K562 (cell line): Measurements from ENCODE around the gene MGAT4C. TPM values are rescaled to one million over a fixed set of nuclear protein-coding genes. Genes with fewer than 3 reads are reported as not detected.

Experiments
- ATF4 ChIP-seq: fragments of 450-650 bp; formaldehyde crosslinking; IDR thresholded peaks from 2 replicates; pipeline ENCODE4 v1.4.0; 2022; ENCODE audit warnings: mild to moderate bottlenecking, moderate library complexity
- BDP1 ChIP-seq: IDR thresholded peaks from 3 replicates; pipeline ENCODE4 v1.6.1; 2011; ENCODE audit not compliant: insufficient read length, insufficient read depth
- CEBPZ ChIP-seq: fragments of 150-350 bp; IDR thresholded peaks from 2 replicates; pipeline ENCODE4 v1.6.1; 2014; ENCODE audit warnings: low read depth, mild to moderate bottlenecking, low read length, borderline replicate concordance
- E2F4 ChIP-seq: sonication (generic); formaldehyde crosslinking; IDR thresholded peaks from 2 replicates; pipeline ENCODE4 v1.8.0; 2022; ENCODE audit warnings: mild to moderate bottlenecking, low read depth, missing genetic modification reagents
- TBP ChIP-seq: optimal IDR thresholded peaks from 2 replicates; pipeline ENCODE3; 2011; ENCODE audit warnings: low read depth, low read length, improper control_type of control experiment
- ZNF324 ChIP-seq: fragments of 250-450 bp; sonication (Bioruptor Pico); IDR thresholded peaks from 2 replicates; pipeline ENCODE4 v1.4.0; 2020; ENCODE audit warnings: mild to moderate bottlenecking
- ZNF407 ChIP-seq: fragments of 450-650 bp; IDR thresholded peaks from 2 replicates; pipeline ENCODE4 v1.6.1; 2016; ENCODE audit warnings: low read depth
- ZNF696 ChIP-seq: fragments of 250-450 bp; sonication (Bioruptor Pico); conservative IDR thresholded peaks from 2 replicates; pipeline ENCODE4 v1.4.0; 2020; ENCODE audit warnings: mild to moderate bottlenecking, moderate library complexity
- ZNF780A ChIP-seq: fragments of 250-450 bp; sonication (Bioruptor Pico); IDR thresholded peaks from 2 replicates; pipeline ENCODE4 v1.5.0; 2021; ENCODE audit warnings: mild to moderate bottlenecking
- polyA plus RNA-seq, 8 experiments: library from polyadenylated mRNA; depleted of rRNA in 4 of 8; stranded (reverse) in 5 of 8; unstranded in 3 of 8; fragments of >200 nt; fragmentation: Nextera tagmentation in 2 of 8; fragmentation: Illumina TruSeq in 1 of 8; extraction: Ambion mirVana in 2 of 8; extraction: Trizol in 1 of 8; gene quantifications; 2 replicates each; pipeline versions ENCODE4 v1.2.1 to v1.2.3, GENCODE V29; 2011 to 2014; ENCODE audit warnings: inconsistent platforms in 1 of 8, missing spikeins in 1 of 8
- total RNA-seq, 7 experiments: library from RNA; depleted of rRNA in 6 of 7; stranded (reverse); fragments of >200 nt in 6 of 7; fragmentation: Illumina TruSeq in 2 of 7; extraction: Trizol in 2 of 7; gene quantifications; 2 replicates each; pipeline versions ENCODE4 v1.2.1 to v1.2.3, GENCODE V29; 2011 to 2021; ENCODE audit warnings: low replicate concordance in 1 of 7

Gene MGAT4C
- total and polyA plus RNA-seq, 9 of the 15 experiments (the other 6 are each of a cell fraction or from before 2014, with no cell fraction given) = not detected

GRCh38 chr12:86174188-86174587 lies 82.0 kb downstream of the MGAT4C start (continued):
- TF ChIP-seq E2F4 (CRISPR knock-in tag) (no peak), ZNF324 (CRISPR knock-in tag) (no peak), CEBPZ (no peak), ATF4 (CRISPR knock-in tag) (no peak), ZNF780A (no peak), ZNF696 (CRISPR knock-in tag) (no peak), ZNF407 (no peak), BDP1 (no peak), TBP (no peak)
